Prostate gland (tissue), 2 donors: ENCODE data around the gene SLC1A7.

Source experiments
- POLR2A ChIP-seq: fragments of 450-650 bp; IDR thresholded peaks from one replicate; pipeline ENCODE4 v1.6.1; 2016; ENCODE audit warnings: antibody characterized with exemption, mild to moderate bottlenecking
- POLR2AphosphoS5 ChIP-seq: sonication (generic); formaldehyde crosslinking; IDR thresholded peaks from one replicate; pipeline ENCODE4 v1.6.1; 2017; ENCODE audit warnings: antibody characterized with exemption
- TF ChIP-seq, protein P1 (sequence below), 4 experiments: fragments of 200-600 bp in 2 of 4; fragments of 450-650 bp in 2 of 4; sonication (generic) in 2 of 4; IDR thresholded peaks; 1 replicate in 3 of 4; 2 replicates in 1 of 4; pipeline ENCODE4 v1.5.1; 2016 to 2019; ENCODE audit warnings: antibody characterized with exemption in 4 of 4, mild to moderate bottlenecking in 2 of 4, moderate library complexity in 2 of 4

- TF ChIP-seq, protein P1, sequence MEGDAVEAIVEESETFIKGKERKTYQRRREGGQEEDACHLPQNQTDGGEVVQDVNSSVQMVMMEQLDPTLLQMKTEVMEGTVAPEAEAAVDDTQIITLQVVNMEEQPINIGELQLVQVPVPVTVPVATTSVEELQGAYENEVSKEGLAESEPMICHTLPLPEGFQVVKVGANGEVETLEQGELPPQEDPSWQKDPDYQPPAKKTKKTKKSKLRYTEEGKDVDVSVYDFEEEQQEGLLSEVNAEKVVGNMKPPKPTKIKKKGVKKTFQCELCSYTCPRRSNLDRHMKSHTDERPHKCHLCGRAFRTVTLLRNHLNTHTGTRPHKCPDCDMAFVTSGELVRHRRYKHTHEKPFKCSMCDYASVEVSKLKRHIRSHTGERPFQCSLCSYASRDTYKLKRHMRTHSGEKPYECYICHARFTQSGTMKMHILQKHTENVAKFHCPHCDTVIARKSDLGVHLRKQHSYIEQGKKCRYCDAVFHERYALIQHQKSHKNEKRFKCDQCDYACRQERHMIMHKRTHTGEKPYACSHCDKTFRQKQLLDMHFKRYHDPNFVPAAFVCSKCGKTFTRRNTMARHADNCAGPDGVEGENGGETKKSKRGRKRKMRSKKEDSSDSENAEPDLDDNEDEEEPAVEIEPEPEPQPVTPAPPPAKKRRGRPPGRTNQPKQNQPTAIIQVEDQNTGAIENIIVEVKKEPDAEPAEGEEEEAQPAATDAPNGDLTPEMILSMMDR (IDR thresholded peaks at IDR 0.05): no peak
- TF ChIP-seq POLR2A (no peak), POLR2AphosphoS5 (no peak)
These were observed 8.4 kb downstream of the SLC1A7 start for GRCh38 chr1:53134042-53134485.
